Stomach (tissue), 4 donors: ENCODE results near the gene YARS1.

Experiments
- CTCF ChIP-seq, 7 experiments: fragments of 450-650 bp in 4 of 7; fragments of 200-600 bp in 3 of 7; sonication (generic) in 3 of 7; IDR thresholded peaks; one replicate each; pipeline ENCODE4 v1.5.1; 2016 to 2019; ENCODE audit warnings: antibody characterized with exemption in 7 of 7, control low read depth in 2 of 7, mild to moderate bottlenecking in 1 of 7
- POLR2A ChIP-seq, 4 donors: fragments of 450-650 bp; IDR thresholded peaks; one replicate each; pipeline ENCODE4 v1.6.1; 2016; ENCODE audit warnings: antibody characterized with exemption in 4 of 4, control low read depth in 2 of 4, mild to moderate bottlenecking in 1 of 4, moderate library complexity in 1 of 4
- POLR2AphosphoS5 ChIP-seq, 3 donors: sonication (generic); formaldehyde crosslinking; IDR thresholded peaks; one replicate each; pipeline ENCODE4 v1.6.1; 2016; ENCODE audit warnings: antibody characterized with exemption in 3 of 3

DNA sequence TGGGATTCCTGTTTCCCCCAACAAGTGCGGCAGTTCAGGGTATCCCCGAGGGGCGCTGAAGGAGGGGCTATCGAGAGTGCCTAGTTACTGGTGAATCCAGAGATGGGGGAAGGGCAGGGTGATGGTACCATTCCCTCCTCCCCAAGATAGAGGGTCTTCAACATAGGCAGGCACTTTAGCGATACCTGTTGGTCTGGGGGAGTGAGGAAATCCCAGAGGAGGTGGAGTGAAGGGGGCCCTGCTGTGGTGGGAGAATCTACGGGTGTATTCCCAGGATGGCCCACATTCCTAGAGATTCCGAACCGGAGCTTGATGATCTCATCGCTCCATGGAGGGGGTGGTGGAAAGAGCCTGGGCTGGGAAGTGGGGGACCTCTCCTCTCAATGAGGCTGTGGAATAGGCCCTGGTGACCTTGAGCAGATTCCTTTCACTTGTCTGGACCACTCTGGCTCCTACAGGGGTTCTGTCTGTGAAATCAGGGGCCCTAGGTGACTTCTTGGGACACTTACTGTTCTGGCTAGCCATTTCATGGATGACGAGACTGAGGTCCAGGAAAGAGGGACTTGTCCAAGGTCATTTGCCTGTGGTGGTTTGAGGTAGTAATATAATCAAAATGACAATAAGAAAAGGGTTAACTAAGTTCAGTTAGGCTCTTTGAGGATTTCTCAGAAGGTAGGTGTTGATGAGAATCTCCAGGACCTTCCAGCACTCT is 61.9 kb downstream of the YARS1 start:
- TF ChIP-seq CTCF (IDR thresholded peaks at IDR 0.05) (no peak), POLR2AphosphoS5 (IDR thresholded peaks at IDR 0.05) (no peak), POLR2A (IDR thresholded peaks at IDR 0.05) (no peak)
